ENCODE results near the gene NDST1.

- TF ChIP-seq CTCF (IDR thresholded peaks at IDR 0.05; ENCODE audit: insufficient read depth, low read depth, low read length) (no peak), EZH2 (IDR thresholded peaks at IDR 0.05; ENCODE audit: insufficient read depth, low read length) (no peak)
Observed at GRCh38 chr5:150530423-150530822, 22.5 kb downstream of the NDST1 start.

Data from astrocyte (in vitro differentiated cells and primary cell).